NCI-H748 (cell line): ENCODE results near the gene TMEM8B.
"Not testable (repeated sequence)": the region's sequence is repeated elsewhere in the genome, so short reads cannot be mapped to it uniquely, and the experiment has no call there.

Experiments used
- DNase-seq: peaks from one replicate; lab custom pipeline; 2025; ENCODE audit not compliant: unreplicated experiment; lab: John Stamatoyannopoulos, UW

Gene TMEM8B

DNA sequence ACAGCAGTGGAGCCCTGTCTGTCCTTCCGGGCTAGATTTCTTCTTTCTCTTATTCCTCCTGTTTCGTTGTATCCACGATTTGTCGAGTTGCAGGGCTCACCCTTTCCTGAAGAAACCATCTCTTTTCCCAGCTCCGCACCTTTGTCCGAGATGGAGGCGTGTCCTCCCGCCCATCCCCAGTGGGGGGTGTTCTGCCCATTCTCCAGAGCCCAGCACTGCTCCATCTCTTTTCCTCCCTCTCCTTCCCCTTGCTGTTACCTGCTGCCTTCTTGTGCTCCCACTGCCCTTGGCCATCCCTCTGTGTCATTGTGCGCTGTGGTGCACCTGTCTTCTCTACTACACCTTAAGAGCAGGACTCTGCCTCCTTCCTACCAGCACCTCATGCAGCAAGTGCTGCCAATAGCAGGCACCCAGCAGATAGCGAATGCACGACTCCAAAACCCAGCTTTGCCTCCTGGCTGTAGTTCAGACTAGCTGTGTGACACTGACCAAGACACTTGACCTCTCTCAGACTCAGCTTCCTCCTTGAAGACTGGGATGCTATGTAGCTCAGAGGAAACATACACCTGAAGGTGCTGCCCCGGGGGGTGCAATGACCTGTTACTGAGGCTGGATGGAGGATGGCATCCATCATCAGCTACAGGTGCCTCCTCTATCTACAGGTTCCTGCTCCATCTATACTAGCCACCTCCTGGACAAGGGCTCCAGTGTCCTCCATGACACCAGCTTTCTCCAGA, 32.3 kb downstream of the TMEM8B start:
- no peak for DNase-seq

DNA sequence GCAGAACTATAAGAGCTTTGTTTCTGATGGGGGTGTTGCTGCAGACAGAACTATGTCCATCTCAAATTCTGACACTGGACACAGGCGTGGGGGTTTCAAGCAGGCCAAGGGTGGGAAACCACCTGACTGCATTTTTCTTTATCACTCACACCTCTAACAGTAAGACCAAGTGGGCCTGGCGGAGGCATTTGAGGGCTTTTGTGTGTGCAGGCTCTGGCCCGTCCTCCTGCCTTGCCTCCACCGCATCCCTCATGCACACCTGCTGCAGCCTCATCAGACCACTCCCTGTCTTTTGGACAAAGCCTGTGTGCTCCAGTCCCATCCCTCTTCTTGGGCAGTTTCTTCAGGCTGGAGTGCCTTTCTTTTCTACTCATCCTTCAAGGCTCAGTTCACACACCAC, 33.3 kb downstream of the TMEM8B start:
- DNase-seq: no peak

DNA sequence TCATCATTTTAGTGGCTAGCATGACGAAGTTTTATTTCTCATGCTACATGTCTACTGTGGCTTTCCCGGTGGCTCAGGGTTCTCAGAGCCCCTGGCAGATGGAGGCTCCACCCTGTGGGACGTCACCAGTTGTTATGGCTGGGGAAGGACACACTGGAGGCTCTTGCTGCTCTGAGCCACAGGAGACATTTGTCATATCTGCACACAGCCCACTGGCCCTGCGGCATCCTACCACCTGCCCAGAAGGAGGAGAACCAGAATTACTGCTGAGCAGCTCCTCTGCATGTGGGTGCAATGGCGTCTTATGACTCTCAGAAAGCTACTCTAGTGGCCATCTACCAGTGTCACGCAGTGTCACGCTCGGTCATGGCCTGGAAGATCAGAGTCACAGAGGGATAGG, 34.6 kb downstream of the TMEM8B start:
- DNase-seq: no peak

DNA sequence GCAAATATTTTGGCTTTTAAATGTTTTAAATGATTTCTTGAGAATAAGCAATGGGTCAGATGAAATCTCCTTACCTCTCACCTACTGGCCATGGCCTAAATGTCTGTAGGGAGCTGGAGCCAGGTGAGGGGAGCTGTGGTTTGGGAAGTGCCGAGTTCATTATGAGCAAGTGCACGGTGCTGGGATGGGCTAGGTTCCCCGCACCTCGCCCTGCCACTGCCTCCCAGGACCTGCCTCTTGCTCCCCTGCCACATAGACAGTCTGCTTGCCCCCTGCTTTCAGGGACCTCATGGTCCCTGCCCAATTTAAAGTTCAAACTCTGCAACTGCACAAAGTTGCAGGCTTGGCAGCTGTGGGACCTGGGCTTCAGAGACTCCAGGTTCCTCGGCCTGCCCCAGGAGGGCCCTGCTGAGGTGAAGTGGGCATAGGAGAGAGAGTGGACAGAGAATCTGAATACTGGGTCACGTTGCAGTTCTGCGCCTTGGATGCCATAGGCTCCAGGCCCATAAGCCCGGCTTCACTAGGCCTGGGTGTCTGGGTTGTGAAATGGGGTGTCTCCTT, 35.7 kb downstream of the TMEM8B start:
- no peak for DNase-seq

DNA sequence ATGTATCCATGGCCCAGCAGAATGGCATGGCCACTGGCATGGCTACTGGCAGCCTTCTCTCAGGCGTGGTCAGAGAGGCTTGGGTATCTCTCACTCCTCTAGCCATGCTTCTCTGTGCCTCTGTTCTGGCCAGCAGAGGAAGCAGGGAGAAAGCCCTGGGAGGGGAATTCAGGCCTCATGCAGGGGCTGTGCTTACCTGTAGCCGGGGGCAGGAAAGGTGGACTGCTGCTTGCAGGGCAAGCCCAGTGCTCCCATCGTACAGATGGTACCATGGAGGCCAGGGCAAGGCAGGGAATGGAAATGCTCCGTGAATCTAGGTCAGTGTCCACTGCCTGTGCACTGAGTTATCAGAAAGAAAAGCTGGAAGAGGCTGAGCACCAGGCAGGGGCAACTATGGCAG, 38.5 kb downstream of the TMEM8B start:
- DNase-seq: no peak

DNA sequence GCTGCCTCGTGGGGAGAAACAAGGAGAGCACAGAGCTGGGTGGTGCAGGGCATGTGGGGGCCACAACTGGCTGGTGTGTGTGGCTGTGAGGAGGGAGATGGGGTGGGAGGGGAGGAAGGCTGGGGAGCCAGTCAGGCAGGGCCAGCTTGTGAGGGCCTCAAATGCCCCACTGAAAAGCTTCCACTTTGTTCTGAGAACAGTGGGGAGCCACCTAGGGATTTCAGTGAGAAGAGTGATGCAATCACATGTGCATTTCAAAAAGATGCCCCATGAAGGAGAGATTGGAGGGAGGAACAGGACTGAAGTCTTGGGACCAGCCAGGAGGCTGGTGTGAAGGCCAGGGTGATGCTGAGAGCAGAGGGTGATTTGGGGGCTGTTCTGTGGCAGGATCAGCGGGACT, 39.9 kb downstream of the TMEM8B start:
- DNase-seq: no peak

DNA sequence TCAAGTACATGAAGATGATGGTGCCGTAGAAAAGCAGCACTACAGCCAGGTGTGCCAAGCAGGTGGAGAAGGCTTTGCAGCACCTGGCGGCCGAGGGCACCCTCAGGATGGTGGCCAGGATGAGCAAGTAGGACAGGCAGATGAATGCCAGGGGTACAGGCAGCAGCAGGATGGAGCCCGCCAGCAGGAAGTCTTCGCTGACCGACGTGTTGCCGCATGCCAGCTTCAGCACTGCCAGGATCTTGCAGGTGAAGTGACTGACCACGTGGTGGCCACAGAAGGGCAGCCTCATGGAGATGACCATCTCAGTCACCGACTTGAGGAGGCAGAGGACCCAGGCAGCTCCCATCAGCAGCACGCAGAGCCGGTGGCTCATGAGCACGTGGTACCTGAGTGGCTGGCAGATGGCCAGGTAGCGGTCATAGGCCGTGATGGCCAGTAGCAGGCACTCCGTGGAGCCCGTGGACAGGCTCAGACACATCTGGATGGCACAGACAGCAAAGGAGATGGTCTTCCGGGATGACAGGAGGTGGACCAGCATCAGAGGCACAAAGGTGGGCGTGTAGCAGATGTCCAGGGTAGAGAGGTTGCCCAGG, 40.7 kb downstream of the TMEM8B start:
- no peak for DNase-seq

DNA sequence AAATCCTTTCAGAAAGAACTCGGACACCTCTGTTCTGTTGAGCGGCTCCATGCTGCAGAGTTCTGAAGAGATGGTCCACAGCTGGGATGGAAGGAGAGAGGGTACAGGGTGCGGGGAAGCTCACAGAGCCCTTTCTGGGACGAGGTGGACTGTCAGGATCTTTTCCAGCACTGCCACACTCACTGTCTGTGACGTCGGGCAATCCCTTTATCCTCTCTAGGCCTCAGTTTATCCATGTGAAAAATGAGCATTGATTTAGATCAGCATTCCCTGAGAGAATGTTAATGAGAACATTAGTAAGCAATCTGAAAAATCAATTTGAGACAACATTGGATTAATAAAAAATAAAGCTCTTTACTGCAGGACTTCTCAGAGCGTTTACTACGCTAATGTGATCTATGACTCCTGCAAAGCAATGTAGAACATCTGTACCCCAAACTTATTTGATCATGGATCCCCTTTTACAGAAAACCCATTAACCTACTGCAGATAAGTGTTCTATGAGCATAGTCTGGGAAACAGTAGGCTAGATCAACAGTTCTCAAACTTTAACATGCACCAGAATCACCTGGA, 41.4 kb downstream of the TMEM8B start, which contains the start of gene OR13J1:
Gene OR13J1, minus strand, starts transcription at position 51 of the 573 bp plus-strand sequence. Its CDS starts 0 bp downstream, at position 51.
- DNase-seq: no peak

DNA sequence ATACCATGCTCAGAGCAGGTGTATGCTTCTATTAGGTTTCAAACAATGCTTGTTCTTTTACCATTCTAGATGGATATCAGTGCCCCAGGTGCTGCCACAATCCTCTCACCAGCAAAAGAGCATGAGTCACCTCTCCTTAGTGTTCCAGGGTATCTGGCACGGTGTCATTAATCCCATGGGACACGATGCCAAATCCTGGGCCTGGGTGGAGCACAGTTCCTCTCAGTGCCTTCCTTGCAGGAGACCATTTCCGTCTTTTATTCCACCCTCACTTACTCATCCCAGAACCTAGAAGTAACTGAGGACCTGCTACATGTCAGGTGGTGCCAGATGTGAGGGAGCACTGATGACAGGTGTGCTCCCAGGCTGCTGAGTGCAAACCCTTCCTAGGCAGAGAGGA, 42.5 kb downstream of the TMEM8B start:
- no peak for DNase-seq

DNA sequence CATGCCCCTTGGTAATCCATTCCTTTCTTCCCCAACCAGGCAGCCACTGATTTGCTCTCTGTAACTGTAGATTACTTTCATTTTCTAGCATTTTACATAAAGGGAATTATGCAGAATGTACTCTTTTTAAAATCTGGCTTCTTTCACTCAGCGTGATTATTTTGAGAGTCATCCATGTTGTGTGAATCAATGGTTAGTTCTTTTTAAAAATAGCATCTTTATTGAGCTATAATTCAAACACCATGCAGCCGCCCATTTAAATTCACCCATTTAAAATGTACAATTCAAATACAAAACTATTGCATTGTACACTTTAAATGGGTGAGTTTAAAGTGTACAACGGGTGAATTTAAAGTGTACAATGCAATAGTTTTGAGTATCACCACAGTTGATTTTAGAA, 43.5 kb downstream of the TMEM8B start:
- no peak for DNase-seq

DNA sequence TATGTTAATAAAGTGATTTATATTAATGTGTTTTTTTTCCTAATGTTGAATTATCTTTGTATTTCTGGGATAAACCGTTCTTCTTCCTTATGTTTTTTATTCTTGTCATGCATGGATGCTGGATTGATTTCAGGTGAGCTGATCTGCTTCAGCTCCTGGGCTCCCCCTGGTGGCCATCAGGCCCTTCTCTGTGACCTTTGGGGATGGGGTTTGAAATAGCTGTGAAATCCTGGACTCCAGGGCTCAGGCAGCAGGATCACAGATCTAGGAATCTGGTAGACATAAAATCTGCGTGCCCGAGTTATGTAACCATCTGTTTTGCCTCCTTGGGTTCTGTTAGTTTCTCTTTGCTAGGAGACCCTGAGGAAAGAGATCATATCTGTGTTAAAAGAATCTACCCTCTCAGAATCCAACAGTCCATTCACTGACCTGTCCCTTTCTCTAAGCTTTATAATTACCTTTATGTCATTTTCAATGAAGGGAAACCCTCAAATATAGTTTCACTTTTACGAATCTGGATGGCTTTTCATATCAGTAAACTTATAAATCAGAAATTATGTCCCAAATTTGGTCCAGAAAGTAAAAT, 53.3 kb downstream of the TMEM8B start:
- peak; percentile 71 for DNase-seq

DNA sequence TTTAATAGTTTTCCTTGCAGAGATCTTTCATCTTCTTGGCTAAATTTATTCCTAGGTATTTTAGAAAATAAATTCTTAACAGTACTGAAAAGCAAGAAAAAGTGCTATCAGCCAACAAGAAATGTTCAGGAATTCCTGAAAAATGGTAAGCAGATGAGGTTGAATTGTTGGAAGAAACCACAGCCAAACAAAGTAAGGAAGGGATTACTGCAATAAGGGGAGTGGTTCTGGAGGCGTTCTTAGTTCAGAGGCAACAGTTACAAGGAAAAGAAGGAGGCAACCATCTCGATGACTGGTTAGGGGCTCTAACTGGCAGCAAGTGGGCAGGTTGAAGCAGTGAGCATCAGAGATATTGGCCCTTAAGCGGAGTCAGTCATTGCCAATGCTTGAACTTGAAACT, 54.0 kb downstream of the TMEM8B start:
- DNase-seq: no peak

DNA sequence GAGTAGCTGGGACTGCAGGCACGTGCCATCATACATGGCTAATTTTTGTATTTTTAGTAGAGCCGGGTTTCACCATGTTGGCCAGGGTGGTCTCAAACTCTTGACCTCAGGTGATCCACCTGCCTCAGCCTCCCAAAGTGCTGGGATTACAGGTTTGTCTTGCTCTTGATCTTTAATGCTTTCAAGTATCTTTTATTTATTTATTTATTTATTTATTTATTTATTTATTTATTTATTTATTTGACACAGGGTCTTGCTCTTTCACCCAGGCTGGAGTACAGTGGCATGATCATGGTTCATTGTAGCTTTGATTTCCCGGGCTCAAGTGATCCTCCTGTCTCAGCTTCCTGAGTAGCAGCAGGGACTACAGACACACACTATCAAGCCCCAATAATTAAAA, 55.9 kb downstream of the TMEM8B start:
- not testable (repeated sequence) for DNase-seq

DNA sequence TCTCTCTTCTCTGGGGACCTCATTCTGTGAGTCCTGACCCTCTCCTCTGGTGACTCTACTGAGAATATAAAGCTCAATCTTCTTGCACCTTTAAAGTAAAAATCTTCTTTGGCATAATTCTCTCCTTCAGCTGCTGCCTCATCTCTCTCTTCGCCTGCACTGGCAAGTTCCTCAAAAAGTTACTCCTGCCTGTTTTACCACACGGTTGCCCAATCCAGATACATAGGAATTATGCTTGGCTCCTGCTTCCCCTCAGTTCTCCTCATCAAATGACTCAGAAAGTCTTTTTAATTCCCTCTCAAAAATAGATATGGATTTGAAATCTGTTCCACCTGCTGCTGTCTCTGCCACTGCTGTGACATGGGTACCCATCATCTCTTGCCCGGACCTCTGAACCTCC, 62.6 kb downstream of the TMEM8B start:
- DNase-seq: no peak

DNA sequence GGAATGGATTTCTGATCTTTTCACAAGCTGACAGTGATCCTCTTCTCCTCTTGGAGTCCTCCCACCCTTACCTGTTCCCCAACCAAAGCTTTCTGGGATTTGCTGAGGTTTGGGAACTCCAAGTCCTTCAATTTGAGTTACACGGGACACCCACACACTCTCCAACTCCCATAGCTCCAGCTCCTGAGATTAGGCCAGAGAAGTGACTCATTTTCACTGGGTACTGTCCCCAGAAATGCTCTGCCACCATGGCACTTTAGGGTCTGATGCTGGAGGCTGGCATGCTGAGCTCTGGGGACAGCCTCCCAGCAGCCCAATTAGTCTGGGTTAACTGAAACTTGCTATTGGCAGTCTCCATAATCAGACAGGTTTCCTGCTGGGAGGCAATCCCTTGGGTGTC, 63.0 kb downstream of the TMEM8B start:
- DNase-seq: no peak

DNA sequence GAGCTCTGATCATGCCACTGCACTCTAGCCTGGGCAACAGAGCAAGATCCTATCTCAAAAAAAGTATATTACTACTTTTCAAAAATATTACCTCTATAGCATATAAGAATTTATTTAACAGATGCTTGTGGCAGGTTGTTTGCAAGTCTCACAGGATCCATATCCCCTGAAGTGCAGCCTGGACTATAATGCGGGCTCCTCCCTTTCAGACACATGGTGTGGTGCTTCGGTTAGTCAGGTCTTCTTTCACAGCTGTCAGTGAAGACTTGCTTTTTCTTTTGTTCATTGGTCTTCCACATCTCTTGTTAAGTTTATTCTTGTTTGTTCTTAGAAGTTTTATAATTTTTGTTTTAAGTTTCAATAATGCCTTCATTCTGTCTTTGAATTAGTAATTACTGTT, 67.5 kb downstream of the TMEM8B start:
- DNase-seq: no peak

DNA sequence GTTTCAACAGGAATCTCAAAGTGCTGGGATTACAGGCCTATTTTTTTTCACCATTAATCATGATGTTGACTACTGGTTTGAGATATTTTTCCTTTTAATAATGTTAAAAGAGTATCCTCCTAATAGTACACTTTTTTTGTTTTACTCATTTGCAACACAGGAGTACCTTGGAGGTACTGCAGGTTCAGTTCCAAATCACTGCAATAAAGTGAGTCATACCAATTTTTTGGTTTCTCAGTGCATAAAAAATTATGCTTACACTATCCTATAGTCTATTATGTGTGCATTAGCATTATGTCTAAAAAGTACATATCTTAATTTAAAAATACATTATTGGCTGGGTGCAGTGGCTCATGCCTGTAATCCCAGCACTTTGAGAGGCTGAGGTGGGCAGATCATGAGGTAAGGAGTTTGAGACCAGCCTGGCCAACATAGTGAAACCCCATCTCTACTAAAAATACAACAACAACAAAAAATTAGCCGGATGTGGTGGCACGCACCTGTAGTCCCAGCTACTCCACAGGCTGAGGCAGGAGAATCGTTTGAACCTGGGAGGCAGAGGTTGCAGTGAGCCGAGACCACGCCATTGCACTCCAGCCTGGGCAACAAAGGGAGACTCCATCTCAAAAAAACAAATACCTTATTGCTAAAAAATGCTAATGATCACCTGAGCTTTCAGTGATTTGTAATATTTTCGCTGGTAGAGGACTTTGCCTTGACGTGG, 68.5 kb downstream of the TMEM8B start:
- DNase-seq: not testable (repeated sequence)

DNA sequence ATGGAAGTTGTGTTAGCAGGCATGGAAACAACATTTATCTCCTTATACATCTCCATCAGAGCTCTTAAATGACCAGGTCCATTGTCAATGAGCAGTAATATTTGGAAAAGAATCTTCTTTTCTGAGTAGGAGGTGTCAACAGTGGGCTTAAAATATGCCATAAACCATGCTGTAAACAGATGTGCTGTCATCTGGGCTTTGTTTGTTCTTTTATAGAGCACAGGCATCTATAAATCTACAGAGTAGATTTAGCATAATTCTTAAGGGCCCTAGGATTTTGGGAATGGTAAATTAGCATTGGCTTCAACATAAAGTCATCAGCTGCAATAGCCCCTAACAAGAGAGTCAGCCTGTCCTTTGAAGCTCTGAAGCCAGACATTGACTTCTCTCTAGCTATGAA, 69.3 kb downstream of the TMEM8B start:
- DNase-seq: no peak

DNA sequence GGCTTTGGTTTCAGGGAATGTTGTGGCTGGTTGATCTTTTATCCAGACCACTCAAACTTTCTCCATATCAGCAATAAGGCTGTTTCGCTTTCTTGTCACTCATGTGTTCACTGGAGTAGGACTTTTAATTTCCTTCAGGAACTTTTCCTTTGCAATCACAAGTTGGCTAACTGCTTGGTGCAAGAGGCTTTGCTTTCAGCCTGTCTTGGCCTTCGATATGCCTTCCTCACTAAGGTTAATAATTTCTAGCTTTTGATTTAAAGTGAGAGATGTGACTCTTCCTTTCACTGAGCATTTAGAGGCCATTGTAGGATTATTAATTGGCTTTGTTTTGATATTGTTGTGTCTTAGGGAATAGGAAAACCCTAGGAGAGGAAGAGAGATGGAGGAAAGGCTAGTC, 70.0 kb downstream of the TMEM8B start:
- no peak for DNase-seq

DNA sequence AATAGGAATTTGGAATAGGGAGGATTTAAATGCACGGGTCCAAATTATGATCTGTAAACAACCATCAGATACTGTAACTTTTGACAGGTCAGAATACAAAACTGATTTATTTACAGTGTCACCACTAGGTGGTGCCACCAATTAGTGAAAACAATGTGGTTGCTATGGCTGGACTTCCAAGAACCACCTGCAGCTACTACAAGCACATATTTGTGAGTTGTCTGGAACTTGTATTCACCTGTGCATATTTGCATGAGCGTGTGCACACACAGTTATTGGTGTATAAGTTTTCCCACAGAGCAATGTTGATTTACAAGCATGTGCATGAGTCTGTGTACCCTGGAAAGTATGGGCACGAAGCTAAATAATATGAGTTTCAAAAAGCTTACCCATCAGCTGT, 74.0 kb downstream of the TMEM8B start:
- DNase-seq: peak; percentile 76

DNA sequence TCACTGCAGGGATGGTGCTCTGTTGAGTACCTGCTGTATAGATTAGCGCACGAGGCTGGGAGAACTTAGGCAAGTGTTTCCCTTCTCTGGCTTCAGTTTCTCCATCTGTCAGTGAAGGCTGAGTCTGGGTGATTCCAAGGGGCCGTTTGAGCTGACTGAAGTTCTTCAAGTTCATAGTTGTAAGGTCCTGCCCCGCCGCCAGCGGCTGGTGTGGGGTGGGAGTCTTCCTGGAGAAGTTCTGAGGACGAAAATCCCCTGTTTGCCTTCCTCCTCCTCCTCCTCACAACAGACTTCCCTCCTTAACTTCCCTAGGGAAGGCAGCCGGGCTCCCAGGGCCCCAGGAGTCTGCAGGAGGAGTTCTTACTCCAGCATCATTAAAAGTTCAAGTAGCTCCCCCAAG, 75.3 kb downstream of the TMEM8B start:
- no peak for DNase-seq
